MV-4-11 (cell line): ENCODE results near the gene USH2A.

ENCODE experiments used
- DNase-seq: peaks from one replicate; lab custom pipeline; 2025; lab: John Stamatoyannopoulos, UW

USH2A gene

DNA sequence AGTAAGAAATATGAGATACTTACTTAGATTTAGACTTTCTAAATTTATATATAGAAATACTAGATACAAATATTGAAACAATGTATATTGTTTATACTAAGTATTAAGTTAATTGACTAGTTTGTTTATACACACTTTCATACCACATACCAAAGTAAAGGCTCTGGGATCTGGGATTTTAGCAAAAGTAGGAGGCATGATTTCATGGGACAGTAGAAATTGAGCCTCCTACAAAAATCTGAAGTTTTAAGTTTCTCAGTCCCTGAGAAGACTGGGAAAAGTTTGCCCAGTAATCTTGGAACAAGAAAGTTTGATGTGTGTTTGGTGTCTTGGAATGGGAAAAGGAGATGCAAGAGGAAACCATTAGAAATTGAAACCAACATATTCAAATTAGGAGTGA is 825.3 kb downstream of the USH2A start:
- no peak for DNase-seq

GRCh38 chr1:215595231-215595630 is 828.0 kb downstream of the USH2A start:
- DNase-seq, result peak; percentile 10

DNA sequence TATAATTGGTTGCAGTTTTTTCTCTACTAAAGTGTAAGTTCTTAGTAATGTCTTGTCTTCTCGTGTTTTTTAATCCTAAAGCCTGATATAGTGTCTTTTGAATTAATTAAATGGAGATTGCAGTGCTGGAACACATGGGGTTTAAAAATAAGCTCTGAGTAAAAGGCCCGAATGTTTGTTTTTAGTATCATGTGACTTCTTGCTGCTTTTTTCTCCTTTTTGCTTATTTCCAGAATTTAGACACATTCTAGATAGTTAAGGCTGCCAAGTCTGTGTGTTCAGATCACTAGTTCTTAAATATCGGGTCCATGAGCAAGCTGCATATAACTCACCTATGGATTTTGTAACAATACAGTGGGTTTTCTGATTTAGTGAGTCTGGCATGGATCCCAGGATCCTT is 828.6 kb downstream of the USH2A start:
- DNase-seq, result no peak

GRCh38 chr1:215590779-215591491 is 832.3 kb downstream of the USH2A start:
- no peak for DNase-seq

- DNase-seq, result no peak
Measured at GRCh38 chr1:215589650-215590435, 833.4 kb downstream of the USH2A start.

GRCh38 chr1:215584389-215584788 is 838.9 kb downstream of the USH2A start:
- no peak for DNase-seq

DNA sequence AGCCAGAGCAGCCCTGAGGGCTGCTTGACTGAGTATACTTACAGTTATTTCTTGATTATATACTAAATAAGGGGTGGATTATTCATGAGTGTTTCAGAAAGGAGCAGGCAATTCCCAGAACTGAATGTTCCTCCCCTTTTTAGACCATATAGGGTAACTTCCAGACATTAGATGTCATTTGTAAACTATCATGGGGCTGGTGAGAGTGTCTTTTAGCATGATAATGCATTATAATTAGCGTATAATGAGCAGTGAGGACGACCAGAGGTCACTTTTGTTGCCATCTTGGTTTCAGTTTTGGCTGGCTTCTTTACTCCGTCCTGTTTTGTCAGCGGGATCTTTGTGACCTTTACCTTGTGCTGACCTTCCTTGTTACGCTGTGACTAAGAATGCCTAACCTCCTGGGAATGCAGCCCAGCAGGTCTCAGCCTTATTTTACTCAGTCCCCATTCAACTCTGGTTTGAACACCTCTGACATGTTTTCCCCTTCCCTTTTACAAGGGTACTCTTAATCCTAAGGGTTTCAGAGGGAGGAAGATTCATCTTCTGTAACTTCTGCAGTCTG is 840.0 kb downstream of the USH2A start:
- no peak for DNase-seq

GRCh38 chr1:215581896-215582295 is 841.4 kb downstream of the USH2A start:
- no peak for DNase-seq
